IPS DF 6.9 (cell line): ENCODE measurements around the gene UQCRHL.
"Not testable (repeated sequence)": the region's sequence is repeated elsewhere in the genome, so short reads cannot be mapped to it uniquely, and the experiment has no call there.

Experiments used
- DNase-seq: peaks from one replicate; pipeline ENCODE4 v3.0.0-alpha.2; 2013; ENCODE audit warnings: low read depth, low spot score
- H3K27ac ChIP-seq: one replicate; pipeline ENCODE4 v1.5.1; 2013; ENCODE audit warnings: low read length, control low read depth
- H3K27me3 ChIP-seq: 2 replicates; pipeline ENCODE4 v1.6.1; 2013; ENCODE audit warnings: mild to moderate bottlenecking, low read length; ENCODE audit not compliant: control insufficient read depth, insufficient read depth
- H3K36me3 ChIP-seq: 2 replicates; pipeline ENCODE4 v1.6.1; 2013; ENCODE audit warnings: low read length; ENCODE audit not compliant: control insufficient read depth, insufficient read depth
- H3K4me1 ChIP-seq: 2 replicates; pipeline ENCODE4 v1.6.1; 2013; ENCODE audit warnings: low read length; ENCODE audit not compliant: control insufficient read depth, insufficient read depth
- H3K4me3 ChIP-seq: 2 replicates; pipeline ENCODE4 v1.5.1; 2013; ENCODE audit warnings: mild to moderate bottlenecking, low read length
- H3K9me3 ChIP-seq: 2 replicates; pipeline ENCODE4 v1.6.1; 2013; ENCODE audit warnings: low read length, inconsistent platforms; ENCODE audit not compliant: control insufficient read depth, insufficient read depth
- WGBS: extraction: QIAGEN DNeasy Blood & Tissue Kit; methylation state at CpG from one replicate; pipeline ENCODE4 v1.1.7; 2013; ENCODE audit warnings: mixed read lengths, missing lambda C conversion rate; ENCODE audit not compliant: insufficient read length, insufficient coverage; 5-methylcytosine and 5-hydroxymethylcytosine counted together

UQCRHL gene

GRCh38 chr1:15847893-15848142 lies 40.4 kb upstream of the UQCRHL start:
- Histone ChIP-seq H3K4me1 (peaks cover 2% of the 10 kb centered on the region; the same call in 1 of the 2 replicates), H3K9me3 (no peaks in the 10 kb centered on the region), H3K36me3 (no peaks in the 10 kb centered on the region), H3K27me3 (no peaks in the 10 kb centered on the region), H3K4me3 (peak overlapping the region; percentile 80), H3K27ac (no peak overlapping the region)
- no peak for DNase-seq
- no CpG with 5 or more reads among the region's 34 CpGs for WGBS

GRCh38 chr1:15847100-15847892 lies 39.8 kb upstream of the UQCRHL start, which contains the start of gene SPEN:
SPEN (plus strand) TSS chr1:15847707; CDS start chr1:15848068, 361 bp downstream.
- Histone ChIP-seq H3K4me1 (peaks cover 2% of the 10 kb centered on the region; the same call in 1 of the 2 replicates), H3K36me3 (no peaks in the 10 kb centered on the region), H3K4me3 (peak within 1 kb of the TSS; percentile 80), H3K27me3 (no peaks in the 10 kb centered on the region), H3K9me3 (no peaks in the 10 kb centered on the region), H3K27ac (no peak within 1 kb of the TSS)
- no peak for DNase-seq
- WGBS: no CpG with 5 or more reads among the region's 86 CpGs

GRCh38 chr1:15846056-15846455 lies 38.6 kb upstream of the UQCRHL start:
- H3K4me1 ChIP-seq, H3K27ac ChIP-seq, H3K27me3 ChIP-seq, H3K4me3 ChIP-seq, H3K9me3 ChIP-seq, H3K36me3 ChIP-seq, DNase-seq: not testable (repeated sequence)
- no CpG with 5 or more reads among the region's 11 CpGs for WGBS

- H3K27me3 ChIP-seq: no peaks in the 10 kb centered on the region
- no peaks in the 10 kb centered on the region for H3K36me3 ChIP-seq
- no CpG with 5 or more reads among the region's 3 CpGs for WGBS
- no peaks in the 10 kb centered on the region for H3K4me1 ChIP-seq
- no peak overlapping the region for H3K27ac ChIP-seq
- no peak for DNase-seq
- H3K4me3 ChIP-seq: no peak overlapping the region
- no peaks in the 10 kb centered on the region for H3K9me3 ChIP-seq
These were observed 36.5 kb upstream of the UQCRHL start for GRCh38 chr1:15843826-15844572.

GRCh38 chr1:15838721-15839120 lies 31.3 kb upstream of the UQCRHL start:
- no peaks in the 10 kb centered on the region; the same call in 1 of the 2 replicates for H3K36me3 ChIP-seq
- no peaks in the 10 kb centered on the region for H3K9me3 ChIP-seq
- H3K27me3 ChIP-seq: no peaks in the 10 kb centered on the region
- H3K27ac ChIP-seq: no peak overlapping the region
- H3K4me1 ChIP-seq: peaks cover 3% of the 10 kb centered on the region; the same call in 1 of the 2 replicates
- no peak overlapping the region for H3K4me3 ChIP-seq
- no peak for DNase-seq
- no CpG with 5 or more reads among the region's 4 CpGs for WGBS

GRCh38 chr1:15837931-15838330 lies 30.5 kb upstream of the UQCRHL start:
- WGBS: no CpG with 5 or more reads among the region's 7 CpGs
- no peak overlapping the region for H3K27ac ChIP-seq

GRCh38 chr1:15836772-15837669 lies 29.6 kb upstream of the UQCRHL start:
- no peak overlapping the region for H3K4me3 ChIP-seq
- no peaks in the 10 kb centered on the region; the same call in 1 of the 2 replicates for H3K36me3 ChIP-seq
- H3K27ac ChIP-seq: no peak overlapping the region
- H3K4me1 ChIP-seq: peaks cover 5% of the 10 kb centered on the region; the same call in 1 of the 2 replicates
- no peak for DNase-seq
- no CpG with 5 or more reads among the region's 62 CpGs for WGBS
- no peaks in the 10 kb centered on the region for H3K9me3 ChIP-seq
- H3K27me3 ChIP-seq: no peaks in the 10 kb centered on the region

More at GRCh38 chr1:15837931-15838330, 30.5 kb upstream of the UQCRHL start:
- no peak overlapping the region for H3K4me3 ChIP-seq
- H3K27me3 ChIP-seq: no peaks in the 10 kb centered on the region
- H3K9me3 ChIP-seq: no peaks in the 10 kb centered on the region
- DNase-seq: no peak
- H3K36me3 ChIP-seq: no peaks in the 10 kb centered on the region; the same call in 1 of the 2 replicates
- peaks cover 5% of the 10 kb centered on the region; the same call in 1 of the 2 replicates for H3K4me1 ChIP-seq

- not testable (repeated sequence) for H3K27me3 ChIP-seq, H3K27ac ChIP-seq, H3K9me3 ChIP-seq, H3K4me1 ChIP-seq, H3K4me3 ChIP-seq, DNase-seq, H3K36me3 ChIP-seq
- no CpG with 5 or more reads among the region's 14 CpGs for WGBS
These were observed 29.0 kb upstream of the UQCRHL start for GRCh38 chr1:15836511-15836771.

- no peaks in the 10 kb centered on the region for H3K9me3 ChIP-seq
- no peak overlapping the region for H3K27ac ChIP-seq
- peaks cover 5% of the 10 kb centered on the region; the same call in 1 of the 2 replicates for H3K4me1 ChIP-seq
- peak; percentile 95 for DNase-seq
- WGBS: no CpG with 5 or more reads among the region's 66 CpGs
- H3K36me3 ChIP-seq: no peaks in the 10 kb centered on the region; the same call in 1 of the 2 replicates
- no peaks in the 10 kb centered on the region for H3K27me3 ChIP-seq
- peak overlapping the region; percentile 64; the same call in 1 of the 2 replicates for H3K4me3 ChIP-seq
These were observed 28.5 kb upstream of the UQCRHL start for GRCh38 chr1:15835741-15836510.
